GM21786 (cell line): Measurements from ENCODE around the gene PTPN13.

ENCODE experiments used
- ATAC-seq: cut with Tn5 transposase; IDR thresholded peaks from one replicate; pipeline ENCODE4 v1.9.1; 2021; ENCODE audit not compliant: unreplicated experiment

The PTPN13 gene

GRCh38 chr4:86592553-86593249 is 1.4 kb upstream of the PTPN13 start:
- no peak for ATAC-seq

- ATAC-seq = peak; percentile 10
Measured at GRCh38 chr4:86594559-86595425, 677 bp downstream of the PTPN13 start.

- ATAC-seq = no peak
Measured at GRCh38 chr4:86595426-86595805, 1.3 kb downstream of the PTPN13 start.

- ATAC-seq = no peak
Measured at GRCh38 chr4:86596807-86597206, 2.7 kb downstream of the PTPN13 start.

GRCh38 chr4:86600007-86600653 is 6.0 kb downstream of the PTPN13 start:
- ATAC-seq = no peak

GRCh38 chr4:86603311-86603885 is 9.3 kb downstream of the PTPN13 start:
- ATAC-seq = no peak

GRCh38 chr4:86606809-86607208 is 12.7 kb downstream of the PTPN13 start:
- no peak for ATAC-seq

- no peak for ATAC-seq
Measured at GRCh38 chr4:86608757-86609375, 14.8 kb downstream of the PTPN13 start.

GRCh38 chr4:86611757-86612156 is 17.6 kb downstream of the PTPN13 start:
- no peak for ATAC-seq

GRCh38 chr4:86613734-86614133 is 19.6 kb downstream of the PTPN13 start:
- no peak for ATAC-seq

GRCh38 chr4:86614865-86615264 is 20.8 kb downstream of the PTPN13 start:
- ATAC-seq = no peak

GRCh38 chr4:86615501-86615900 is 21.4 kb downstream of the PTPN13 start:
- no peak for ATAC-seq

- ATAC-seq = no peak
Measured at GRCh38 chr4:86619656-86620055, 25.5 kb downstream of the PTPN13 start.

GRCh38 chr4:86621435-86621834 is 27.3 kb downstream of the PTPN13 start:
- no peak for ATAC-seq

- ATAC-seq = no peak
Measured at GRCh38 chr4:86626066-86626465, 32.0 kb downstream of the PTPN13 start.

GRCh38 chr4:86627462-86628135 is 33.5 kb downstream of the PTPN13 start:
- no peak for ATAC-seq

- ATAC-seq = no peak
Measured at GRCh38 chr4:86630629-86631028, 36.5 kb downstream of the PTPN13 start.

GRCh38 chr4:86631166-86631565 is 37.1 kb downstream of the PTPN13 start:
- ATAC-seq = no peak

- no peak for ATAC-seq
Measured at GRCh38 chr4:86633854-86634253, 39.7 kb downstream of the PTPN13 start.

GRCh38 chr4:86640469-86640868 is 46.4 kb downstream of the PTPN13 start:
- no peak for ATAC-seq
